Measurements from ENCODE around the gene EXOC4. TPM values are rescaled to one million over a fixed set of nuclear protein-coding genes. Genes with fewer than 3 reads are reported as not detected.
A peak's percentile ranks its signal among the peaks of the same experiment; 100 is the strongest.

Gene EXOC4
- total and polyA plus RNA-seq, 2 donors (not counting 3 experiments of a cell fraction or from before 2014, with no cell fraction given) = 20.3 to 73.1 TPM

DNA sequence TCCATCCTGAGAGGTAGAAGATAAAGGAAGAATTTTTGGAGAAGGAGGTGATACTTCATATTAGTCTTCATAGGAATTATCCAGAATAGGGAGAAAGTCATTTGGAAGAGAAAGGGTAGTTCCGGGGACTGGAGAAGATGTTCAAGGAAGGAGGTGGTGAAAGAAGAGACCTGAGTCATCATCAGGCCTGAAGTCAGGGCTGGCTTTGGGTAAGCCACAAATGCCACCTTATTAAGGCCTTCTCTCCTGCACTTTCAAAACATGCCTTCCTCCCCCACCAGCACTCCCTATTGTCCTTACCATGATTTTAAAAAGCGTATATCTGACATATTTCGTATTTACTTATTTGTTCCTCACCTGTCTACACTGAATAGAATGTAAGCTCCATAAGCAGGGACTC lies 762.1 kb downstream of the EXOC4 start:
- no peak overlapping the region for H3K27ac ChIP-seq (ENCODE audit: insufficient read depth, low read depth, low read length)
- no peaks in the 10 kb centered on the region for H3K79me2 ChIP-seq (ENCODE audit: control insufficient read depth, insufficient read depth, low read length)
- ChIA-PET POLR2A (no interaction called here), CTCF (interaction anchor here (1.2 to 1.3 kb wide), 2 partner anchors 11 to 13 kb away, joined by 3 read pairs; no protein-coding TSS in a partner anchor)
- intact Hi-C loops (cut with micrococcal nuclease) = loop anchor here (10.0 kb wide), 2 partner anchors 650 to 1300 kb away; no protein-coding TSS in a partner anchor
- no peaks in the 10 kb centered on the region for H3K36me3 ChIP-seq (ENCODE audit: control insufficient read depth in 2 of 2, extremely low read depth in 1 of 2, insufficient read depth in 2 of 2, low read length in 2 of 2)
- TF ChIP-seq POLR2AphosphoS5 (IDR thresholded peaks at IDR 0.05; ENCODE audit: insufficient read depth, low read depth, low read length) (no peak), POLR2A (IDR thresholded peaks at IDR 0.05; ENCODE audit: low read depth, low read length) (no peak)
- FAIRE-seq = no peak
- no peak overlapping the region for H3K4me3 ChIP-seq (replicated peaks in 1 of 3; ENCODE audit: insufficient read depth in 1 of 3, low read depth in 1 of 3, low read length in 3 of 3)
- H3K4me1 ChIP-seq (ENCODE audit: control insufficient read depth, extremely low read depth, insufficient read depth, low read length) = no peaks in the 10 kb centered on the region
- H3K4me2 ChIP-seq (ENCODE audit: insufficient read depth, low read length) = no peak overlapping the region
- no peak overlapping the region for H3K9ac ChIP-seq (replicated peaks; ENCODE audit: extremely low read depth, insufficient read depth, low read length)
- H3K9me1 ChIP-seq (replicated peaks; ENCODE audit: control insufficient read depth, extremely low read depth, insufficient read depth, low read length) = no peaks in the 10 kb centered on the region
- dilution Hi-C loops (cut with MboI; ENCODE audit: extremely low pct_ligation_motif_present, low sequenced_read_pairs) = no loop called here
- no TSS peak for BruUV-seq (replicated peaks)
- H4K20me1 ChIP-seq (replicated peaks; ENCODE audit: control insufficient read depth, extremely low read depth, insufficient read depth, low read length) = no peaks in the 10 kb centered on the region
- H2AFZ ChIP-seq (ENCODE audit: low read depth, low read length) = no peak overlapping the region
- H3K27me3 ChIP-seq (ENCODE audit: control insufficient read depth in 2 of 2, insufficient read depth in 2 of 2, low read length in 2 of 2) = no peaks in the 10 kb centered on the region
- H3K9me3 ChIP-seq (replicated peaks; ENCODE audit: control insufficient read depth, insufficient read depth, low read length) = no peaks in the 10 kb centered on the region
- DNase-seq (ENCODE audit: low read depth, low spot score) = no peak

DNA sequence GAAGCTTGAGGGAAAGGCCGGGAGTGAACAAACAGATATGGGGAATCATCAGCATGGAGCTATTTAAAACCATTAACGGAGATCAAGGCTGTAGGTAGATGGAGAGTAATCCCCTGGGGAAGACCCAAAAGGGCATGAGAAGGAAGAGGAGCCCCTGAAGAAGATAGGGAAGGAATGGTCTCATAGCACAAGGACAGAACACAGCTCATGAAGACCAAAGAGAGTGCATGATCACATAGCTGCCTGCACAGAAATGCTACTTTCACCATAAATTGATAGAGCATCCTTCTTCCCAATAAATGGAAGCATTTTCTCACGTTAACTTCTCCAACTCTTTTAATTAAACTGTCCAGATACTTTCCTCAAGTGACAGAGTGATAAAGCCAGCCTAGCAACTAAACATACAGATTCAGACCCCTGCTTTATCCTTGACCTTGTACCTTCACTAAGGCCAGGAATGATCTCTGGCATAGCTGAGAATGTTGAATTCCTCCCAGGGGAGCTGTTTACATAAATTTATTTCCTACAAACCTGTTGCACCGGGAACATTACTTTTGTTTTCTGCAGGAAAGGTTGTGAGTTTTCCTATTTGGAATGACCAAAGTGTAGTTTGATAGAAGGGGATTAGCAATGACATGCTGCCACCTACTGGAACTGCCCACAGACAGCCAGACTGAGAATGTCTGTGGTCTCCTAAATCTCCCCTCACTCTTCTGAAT lies 763.5 kb downstream of the EXOC4 start:
- Histone ChIP-seq H3K9ac (replicated peaks; ENCODE audit: extremely low read depth, insufficient read depth, low read length) (no peak overlapping the region), H2AFZ (ENCODE audit: low read depth, low read length) (no peak overlapping the region), H3K4me3 (replicated peaks in 1 of 3; ENCODE audit: insufficient read depth in 1 of 3, low read depth in 1 of 3, low read length in 3 of 3) (no peak overlapping the region), H3K79me2 (ENCODE audit: control insufficient read depth, insufficient read depth, low read length) (no peaks in the 10 kb centered on the region), H3K27me3 (ENCODE audit: control insufficient read depth in 2 of 2, insufficient read depth in 2 of 2, low read length in 2 of 2) (no peaks in the 10 kb centered on the region), H3K4me2 (ENCODE audit: insufficient read depth, low read length) (no peak overlapping the region), H3K36me3 (ENCODE audit: control insufficient read depth in 2 of 2, extremely low read depth in 1 of 2, insufficient read depth in 2 of 2, low read length in 2 of 2) (no peaks in the 10 kb centered on the region), H3K9me3 (replicated peaks; ENCODE audit: control insufficient read depth, insufficient read depth, low read length) (no peaks in the 10 kb centered on the region), H3K9me1 (replicated peaks; ENCODE audit: control insufficient read depth, extremely low read depth, insufficient read depth, low read length) (no peaks in the 10 kb centered on the region), H3K27ac (ENCODE audit: insufficient read depth, low read depth, low read length) (no peak overlapping the region), H3K4me1 (ENCODE audit: control insufficient read depth, extremely low read depth, insufficient read depth, low read length) (no peaks in the 10 kb centered on the region), H4K20me1 (replicated peaks; ENCODE audit: control insufficient read depth, extremely low read depth, insufficient read depth, low read length) (no peaks in the 10 kb centered on the region)
- dilution Hi-C loops (cut with MboI; ENCODE audit: extremely low pct_ligation_motif_present, low sequenced_read_pairs) = no loop called here
- POLR2A ChIA-PET = no interaction called here
- DNase-seq (ENCODE audit: low read depth, low spot score) = peak; percentile 57
- no TSS peak for BruUV-seq (replicated peaks)
- intact Hi-C loops (cut with micrococcal nuclease) = loop anchor here (1.0 to 10.0 kb wide), 3 partner anchors 580 to 1302 kb away; no protein-coding TSS in a partner anchor
- CTCF ChIA-PET = interaction anchor here (0.6 to 1.3 kb wide), 12 partner anchors 8 to 1356 kb away, joined by 3 to 6 read pairs (median 3); no protein-coding TSS in a partner anchor
- no peak for TF ChIP-seq POLR2AphosphoS5 (IDR thresholded peaks at IDR 0.05; ENCODE audit: insufficient read depth, low read depth, low read length)
- TF ChIP-seq, protein P1, sequence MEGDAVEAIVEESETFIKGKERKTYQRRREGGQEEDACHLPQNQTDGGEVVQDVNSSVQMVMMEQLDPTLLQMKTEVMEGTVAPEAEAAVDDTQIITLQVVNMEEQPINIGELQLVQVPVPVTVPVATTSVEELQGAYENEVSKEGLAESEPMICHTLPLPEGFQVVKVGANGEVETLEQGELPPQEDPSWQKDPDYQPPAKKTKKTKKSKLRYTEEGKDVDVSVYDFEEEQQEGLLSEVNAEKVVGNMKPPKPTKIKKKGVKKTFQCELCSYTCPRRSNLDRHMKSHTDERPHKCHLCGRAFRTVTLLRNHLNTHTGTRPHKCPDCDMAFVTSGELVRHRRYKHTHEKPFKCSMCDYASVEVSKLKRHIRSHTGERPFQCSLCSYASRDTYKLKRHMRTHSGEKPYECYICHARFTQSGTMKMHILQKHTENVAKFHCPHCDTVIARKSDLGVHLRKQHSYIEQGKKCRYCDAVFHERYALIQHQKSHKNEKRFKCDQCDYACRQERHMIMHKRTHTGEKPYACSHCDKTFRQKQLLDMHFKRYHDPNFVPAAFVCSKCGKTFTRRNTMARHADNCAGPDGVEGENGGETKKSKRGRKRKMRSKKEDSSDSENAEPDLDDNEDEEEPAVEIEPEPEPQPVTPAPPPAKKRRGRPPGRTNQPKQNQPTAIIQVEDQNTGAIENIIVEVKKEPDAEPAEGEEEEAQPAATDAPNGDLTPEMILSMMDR (IDR thresholded peaks at IDR 0.05; ENCODE audit: extremely low read depth in 1 of 2, insufficient read depth in 1 of 2, low read depth in 1 of 2, low read length in 2 of 2) = peak; percentile 59 to 76
- peak; percentile 69 for FAIRE-seq
